Nephron (organoid): Measurements from ENCODE around the gene WNT2.
"Not testable (repeated sequence)": the region's sequence is repeated elsewhere in the genome, so short reads cannot be mapped to it uniquely, and the experiment has no call there.

Source experiments
- H3K27ac Mint-ChIP-seq, 3 experiments: 2 replicates each; pipeline ENCODE4 v1.8.0; 2020; ENCODE audit warnings: mixed read lengths in 3 of 3, mild to moderate bottlenecking in 2 of 3, moderate library complexity in 1 of 3
- H3K27me3 Mint-ChIP-seq: 2 replicates; pipeline ENCODE4 v1.8.0; 2021; ENCODE audit warnings: low read depth, mild to moderate bottlenecking, moderate library complexity, mixed read lengths
- H3K36me3 Mint-ChIP-seq: 2 replicates; pipeline ENCODE4 v1.8.0; 2020; ENCODE audit warnings: low read depth, mixed read lengths
- H3K4me1 Mint-ChIP-seq: 2 replicates; pipeline ENCODE4 v1.8.0; 2020; ENCODE audit warnings: mixed read lengths
- H3K4me3 Mint-ChIP-seq, 3 experiments: 2 replicates each; pipeline ENCODE4 v1.8.0; 2020; ENCODE audit warnings: mild to moderate bottlenecking in 3 of 3, mixed read lengths in 3 of 3, moderate library complexity in 2 of 3
- H3K9me3 Mint-ChIP-seq: 2 replicates; pipeline ENCODE4 v1.8.0; 2020; ENCODE audit warnings: mixed read lengths
- CTCF ChIP-seq, 3 experiments: fragments of 200-600 bp; sonication (generic); IDR thresholded peaks; one replicate each; pipeline ENCODE4 v1.5.0; 2021; ENCODE audit warnings: antibody characterized with exemption in 3 of 3; ENCODE audit not compliant: unreplicated experiment in 3 of 3

The WNT2 gene

GRCh38 chr7:117247809-117248208 lies 75.0 kb downstream of the WNT2 start:
- peaks cover 20% of the 10 kb centered on the region for H3K9me3 Mint-ChIP-seq
- H3K4me1 Mint-ChIP-seq, result peaks cover 2% of the 10 kb centered on the region
- no peak overlapping the region for H3K4me3 Mint-ChIP-seq
- no peaks in the 10 kb centered on the region for H3K27me3 Mint-ChIP-seq
- no peak overlapping the region for H3K27ac Mint-ChIP-seq
- TF ChIP-seq CTCF (IDR thresholded peaks at IDR 0.05; ENCODE audit: unreplicated experiment in 3 of 3), result no peak
- no peaks in the 10 kb centered on the region for H3K36me3 Mint-ChIP-seq

GRCh38 chr7:117245703-117246102 lies 77.2 kb downstream of the WNT2 start:
- H3K4me1 Mint-ChIP-seq, H3K36me3 Mint-ChIP-seq, H3K4me3 Mint-ChIP-seq, H3K27me3 Mint-ChIP-seq, H3K27ac Mint-ChIP-seq: not testable (repeated sequence)
- peaks cover 20% of the 10 kb centered on the region for H3K9me3 Mint-ChIP-seq

GRCh38 chr7:117243390-117243789 lies 79.5 kb downstream of the WNT2 start:
- H3K27ac Mint-ChIP-seq, result no peak overlapping the region
- no peaks in the 10 kb centered on the region for H3K36me3 Mint-ChIP-seq
- peaks cover 5% of the 10 kb centered on the region for H3K27me3 Mint-ChIP-seq
- peaks cover 5% of the 10 kb centered on the region for H3K4me1 Mint-ChIP-seq
- TF ChIP-seq CTCF (IDR thresholded peaks at IDR 0.05; ENCODE audit: unreplicated experiment in 3 of 3), result no peak
- H3K9me3 Mint-ChIP-seq, result peaks cover 15% of the 10 kb centered on the region
- no peak overlapping the region for H3K4me3 Mint-ChIP-seq

- Mint-ChIP-seq H3K9me3 (peaks cover 19% of the 10 kb centered on the region), H3K27ac (no peak overlapping the region), H3K36me3 (no peaks in the 10 kb centered on the region), H3K4me1 (peaks cover 5% of the 10 kb centered on the region), H3K4me3 (no peak overlapping the region), H3K27me3 (peaks cover 5% of the 10 kb centered on the region)
- TF ChIP-seq CTCF (IDR thresholded peaks at IDR 0.05; ENCODE audit: unreplicated experiment in 3 of 3), result no peak
Observed at GRCh38 chr7:117241088-117241487, 81.8 kb downstream of the WNT2 start.

- H3K4me1 Mint-ChIP-seq, result peaks cover 5% of the 10 kb centered on the region
- peaks cover 5% of the 10 kb centered on the region for H3K27me3 Mint-ChIP-seq
- TF ChIP-seq CTCF (IDR thresholded peaks at IDR 0.05; ENCODE audit: unreplicated experiment in 3 of 3), result no peak
- H3K27ac Mint-ChIP-seq, result no peak overlapping the region
- H3K9me3 Mint-ChIP-seq, result peaks cover 18% of the 10 kb centered on the region
- no peak overlapping the region for H3K4me3 Mint-ChIP-seq
- no peaks in the 10 kb centered on the region for H3K36me3 Mint-ChIP-seq
Observed at GRCh38 chr7:117238937-117239336, 83.9 kb downstream of the WNT2 start.

GRCh38 chr7:117238472-117238871 lies 84.4 kb downstream of the WNT2 start:
- no peak for TF ChIP-seq CTCF (IDR thresholded peaks at IDR 0.05; ENCODE audit: unreplicated experiment in 3 of 3)
- Mint-ChIP-seq H3K27ac (no peak overlapping the region), H3K27me3 (peaks cover 5% of the 10 kb centered on the region), H3K9me3 (peaks cover 18% of the 10 kb centered on the region), H3K4me3 (no peak overlapping the region), H3K36me3 (no peaks in the 10 kb centered on the region), H3K4me1 (peaks cover 5% of the 10 kb centered on the region)
